ENCODE data around the gene MAPK8IP1.

DNA sequence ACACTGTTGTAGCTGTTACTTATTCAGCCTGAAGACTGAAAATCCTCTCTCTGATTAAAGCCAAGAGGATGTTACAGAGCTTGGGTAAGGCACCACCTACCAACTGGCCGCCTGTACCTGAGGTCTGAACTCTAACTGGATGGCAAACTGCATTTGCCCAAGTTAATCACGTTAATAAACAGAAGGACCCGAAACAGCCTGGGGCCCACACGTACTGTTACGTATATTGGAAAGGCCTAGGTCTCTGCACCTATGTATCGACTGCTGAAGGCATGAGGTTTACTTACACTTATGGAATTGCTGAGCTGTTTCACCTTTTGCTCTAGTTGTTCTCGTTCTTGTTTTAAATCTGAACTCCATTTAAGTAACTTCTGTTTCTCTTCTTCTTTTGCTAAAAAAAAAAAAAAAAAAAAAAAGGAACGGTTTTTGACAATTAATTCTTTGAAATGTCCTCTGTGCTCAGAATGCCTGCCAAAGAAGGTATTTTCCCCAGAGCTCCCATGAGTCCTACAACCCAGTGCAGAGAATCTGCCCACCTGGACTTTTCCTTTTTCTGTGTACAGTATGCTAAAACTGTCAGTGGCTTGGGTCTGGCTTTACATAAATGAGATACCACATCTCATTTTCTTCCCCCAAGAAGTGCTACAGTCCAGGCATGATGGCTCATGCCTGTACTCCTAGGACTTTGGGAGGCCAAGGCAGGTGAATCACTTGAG is 50.1 kb downstream of the MAPK8IP1 start:
- TF ChIP-seq, protein P1, sequence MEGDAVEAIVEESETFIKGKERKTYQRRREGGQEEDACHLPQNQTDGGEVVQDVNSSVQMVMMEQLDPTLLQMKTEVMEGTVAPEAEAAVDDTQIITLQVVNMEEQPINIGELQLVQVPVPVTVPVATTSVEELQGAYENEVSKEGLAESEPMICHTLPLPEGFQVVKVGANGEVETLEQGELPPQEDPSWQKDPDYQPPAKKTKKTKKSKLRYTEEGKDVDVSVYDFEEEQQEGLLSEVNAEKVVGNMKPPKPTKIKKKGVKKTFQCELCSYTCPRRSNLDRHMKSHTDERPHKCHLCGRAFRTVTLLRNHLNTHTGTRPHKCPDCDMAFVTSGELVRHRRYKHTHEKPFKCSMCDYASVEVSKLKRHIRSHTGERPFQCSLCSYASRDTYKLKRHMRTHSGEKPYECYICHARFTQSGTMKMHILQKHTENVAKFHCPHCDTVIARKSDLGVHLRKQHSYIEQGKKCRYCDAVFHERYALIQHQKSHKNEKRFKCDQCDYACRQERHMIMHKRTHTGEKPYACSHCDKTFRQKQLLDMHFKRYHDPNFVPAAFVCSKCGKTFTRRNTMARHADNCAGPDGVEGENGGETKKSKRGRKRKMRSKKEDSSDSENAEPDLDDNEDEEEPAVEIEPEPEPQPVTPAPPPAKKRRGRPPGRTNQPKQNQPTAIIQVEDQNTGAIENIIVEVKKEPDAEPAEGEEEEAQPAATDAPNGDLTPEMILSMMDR (conservative IDR thresholded peaks at IDR 0.05; ENCODE audit: low read depth in 2 of 2) = no peak
- TF ChIP-seq EZH2 (IDR thresholded peaks at IDR 0.05; ENCODE audit: low read depth, unreplicated experiment) = no peak
- no peak for TF ChIP-seq POLR2AphosphoS5 (IDR thresholded peaks at IDR 0.05; ENCODE audit: low read depth)
- no peak for TF ChIP-seq NANOG (IDR thresholded peaks at IDR 0.05; ENCODE audit: borderline replicate concordance)
